Neuron (in vitro differentiated cells): ENCODE results near the gene RPGR.
A peak's percentile ranks its signal among the peaks of the same experiment; 100 is the strongest.

ENCODE experiments used
- H2AFZ ChIP-seq: one replicate; pipeline ENCODE4 v1.6.1; 2013; ENCODE audit warnings: low read depth, mild to moderate bottlenecking, inconsistent platforms, low read length, moderate library complexity
- H3K27me3 ChIP-seq: one replicate; pipeline ENCODE4 v1.6.1; 2013; ENCODE audit warnings: low read length; ENCODE audit not compliant: insufficient read depth
- H3K36me3 ChIP-seq: one replicate; pipeline ENCODE4 v1.6.1; 2013; ENCODE audit warnings: low read length; ENCODE audit not compliant: insufficient read depth
- H3K4me1 ChIP-seq: one replicate; pipeline ENCODE4 v1.6.1; 2013; ENCODE audit warnings: low read length; ENCODE audit not compliant: insufficient read depth
- H3K4me3 ChIP-seq: 2 replicates; pipeline ENCODE4 v1.5.1; 2013; ENCODE audit warnings: mild to moderate bottlenecking, low read length, moderate library complexity
- H3K9me3 ChIP-seq: one replicate; pipeline ENCODE4 v1.6.1; 2013; ENCODE audit warnings: low read length

RPGR gene

GRCh38 chrX:38346150-38346549 lies 18.8 kb upstream of the RPGR start:
- H3K9me3 ChIP-seq: no peaks in the 10 kb centered on the region
- H3K4me1 ChIP-seq: peaks cover 2% of the 10 kb centered on the region
- H3K36me3 ChIP-seq: no peaks in the 10 kb centered on the region
- no peak overlapping the region for H2AFZ ChIP-seq
- no peak overlapping the region for H3K4me3 ChIP-seq
- H3K27me3 ChIP-seq: peaks cover 5% of the 10 kb centered on the region

GRCh38 chrX:38342853-38343778 lies 15.8 kb upstream of the RPGR start:
- no peak overlapping the region for H3K4me3 ChIP-seq

GRCh38 chrX:38341442-38341841 lies 14.1 kb upstream of the RPGR start:
- no peak overlapping the region for H2AFZ ChIP-seq
- H3K9me3 ChIP-seq: no peaks in the 10 kb centered on the region
- H3K4me1 ChIP-seq: peaks cover 2% of the 10 kb centered on the region
- H3K36me3 ChIP-seq: no peaks in the 10 kb centered on the region
- H3K4me3 ChIP-seq: no peak overlapping the region
- H3K27me3 ChIP-seq: peaks cover 4% of the 10 kb centered on the region

More at GRCh38 chrX:38342853-38343778, 15.8 kb upstream of the RPGR start:
- Histone ChIP-seq H3K4me1 (peaks cover 2% of the 10 kb centered on the region), H3K36me3 (no peaks in the 10 kb centered on the region), H3K9me3 (no peaks in the 10 kb centered on the region), H2AFZ (no peak overlapping the region), H3K27me3 (peaks cover 4% of the 10 kb centered on the region)

GRCh38 chrX:38336538-38337240 lies 9.4 kb upstream of the RPGR start:
- no peak overlapping the region for H3K4me3 ChIP-seq
- no peaks in the 10 kb centered on the region for H3K9me3 ChIP-seq
- no peaks in the 10 kb centered on the region for H3K36me3 ChIP-seq
- peaks cover 4% of the 10 kb centered on the region for H3K27me3 ChIP-seq
- no peaks in the 10 kb centered on the region for H3K4me1 ChIP-seq
- H2AFZ ChIP-seq: no peak overlapping the region

GRCh38 chrX:38335382-38335781 lies 8.1 kb upstream of the RPGR start:
- Histone ChIP-seq H3K4me3 (no peak overlapping the region), H3K27me3 (peaks cover 4% of the 10 kb centered on the region), H3K4me1 (no peaks in the 10 kb centered on the region), H3K36me3 (no peaks in the 10 kb centered on the region), H3K9me3 (no peaks in the 10 kb centered on the region), H2AFZ (no peak overlapping the region)

- no peaks in the 10 kb centered on the region for H3K36me3 ChIP-seq
- H3K4me3 ChIP-seq: no peak overlapping the region
- H3K27me3 ChIP-seq: no peaks in the 10 kb centered on the region
- no peak overlapping the region for H2AFZ ChIP-seq
- no peaks in the 10 kb centered on the region for H3K9me3 ChIP-seq
- no peaks in the 10 kb centered on the region for H3K4me1 ChIP-seq
Observed at GRCh38 chrX:38332505-38332904, 5.2 kb upstream of the RPGR start.

- Histone ChIP-seq H3K36me3 (no peaks in the 10 kb centered on the region), H3K4me3 (peak overlapping the region; percentile 92)
Observed at GRCh38 chrX:38327775-38328081, 419 bp upstream of the RPGR start.

GRCh38 chrX:38326086-38326485 lies 1.2 kb downstream of the RPGR start:
- H3K4me1 ChIP-seq: peaks cover 4% of the 10 kb centered on the region
- no peaks in the 10 kb centered on the region for H3K36me3 ChIP-seq
- no peaks in the 10 kb centered on the region for H3K9me3 ChIP-seq
- no peaks in the 10 kb centered on the region for H3K27me3 ChIP-seq
- no peak overlapping the region for H2AFZ ChIP-seq
- peak overlapping the region; percentile 92 for H3K4me3 ChIP-seq

More at GRCh38 chrX:38327775-38328081, 419 bp upstream of the RPGR start:
- no peaks in the 10 kb centered on the region for H3K9me3 ChIP-seq
- H2AFZ ChIP-seq: no peak overlapping the region
- no peaks in the 10 kb centered on the region for H3K27me3 ChIP-seq
- H3K4me1 ChIP-seq: peaks cover 4% of the 10 kb centered on the region

- H2AFZ ChIP-seq: no peak overlapping the region
- H3K4me3 ChIP-seq: no peak overlapping the region
- H3K4me1 ChIP-seq: no peaks in the 10 kb centered on the region
- H3K36me3 ChIP-seq: peaks cover 4% of the 10 kb centered on the region
- no peaks in the 10 kb centered on the region for H3K9me3 ChIP-seq
- no peaks in the 10 kb centered on the region for H3K27me3 ChIP-seq
Observed at GRCh38 chrX:38320819-38321218, 6.5 kb downstream of the RPGR start.

- Histone ChIP-seq H3K4me3 (no peak overlapping the region), H3K9me3 (no peaks in the 10 kb centered on the region), H3K4me1 (no peaks in the 10 kb centered on the region), H3K36me3 (peaks cover 6% of the 10 kb centered on the region), H2AFZ (no peak overlapping the region), H3K27me3 (no peaks in the 10 kb centered on the region)
Observed at GRCh38 chrX:38318606-38319005, 8.7 kb downstream of the RPGR start.

- no peaks in the 10 kb centered on the region for H3K9me3 ChIP-seq
- no peak overlapping the region for H2AFZ ChIP-seq
- H3K4me3 ChIP-seq: no peak overlapping the region
- peaks cover 6% of the 10 kb centered on the region for H3K36me3 ChIP-seq
- no peaks in the 10 kb centered on the region for H3K27me3 ChIP-seq
- H3K4me1 ChIP-seq: no peaks in the 10 kb centered on the region
Observed at GRCh38 chrX:38318196-38318595, 9.1 kb downstream of the RPGR start.

GRCh38 chrX:38315186-38315585 lies 12.1 kb downstream of the RPGR start:
- Histone ChIP-seq H2AFZ (no peak overlapping the region), H3K9me3 (no peaks in the 10 kb centered on the region), H3K27me3 (no peaks in the 10 kb centered on the region), H3K36me3 (peaks cover 6% of the 10 kb centered on the region), H3K4me3 (no peak overlapping the region), H3K4me1 (no peaks in the 10 kb centered on the region)

- no peaks in the 10 kb centered on the region for H3K9me3 ChIP-seq
- no peak overlapping the region for H3K4me3 ChIP-seq
- H3K36me3 ChIP-seq: peaks cover 6% of the 10 kb centered on the region
- no peak overlapping the region for H2AFZ ChIP-seq
- H3K27me3 ChIP-seq: no peaks in the 10 kb centered on the region
- H3K4me1 ChIP-seq: no peaks in the 10 kb centered on the region
Observed at GRCh38 chrX:38313190-38313589, 14.1 kb downstream of the RPGR start.
